GM23338 (cell line): ENCODE data around the gene SH3BGR. TPM values are rescaled to one million over a fixed set of nuclear protein-coding genes. Genes with fewer than 3 reads are reported as not detected.

Experiments
- ATAC-seq: fragments of 200-7000 bp; cut with Tn5 transposase; 3 replicates; pipeline ENCODE4 v1.9.1; 2020
- DNase-seq: peaks from one replicate; pipeline ENCODE4 v3.0.0-alpha.2; 2015; ENCODE audit warnings: low spot score
- H2AFZ ChIP-seq: fragments of 200-600 bp; sonication (generic); 2 replicates; pipeline ENCODE4 v1.8.0; 2016; ENCODE audit warnings: antibody characterized with exemption, mild to moderate bottlenecking, moderate library complexity
- H3F3A ChIP-seq: fragments of 200-600 bp; sonication (generic); replicated peaks from 2 replicates; pipeline ENCODE4 v1.8.0; 2017; ENCODE audit warnings: antibody characterized with exemption, mixed run types, low read depth
- H3K27ac ChIP-seq: fragments of 200-600 bp; sonication (generic); 2 replicates; pipeline ENCODE4 v1.6.1; 2016; ENCODE audit warnings: low read depth
- H3K27me3 ChIP-seq: fragments of 200-600 bp; sonication (generic); 2 replicates; pipeline ENCODE4 v1.8.0; 2016; ENCODE audit warnings: mild to moderate bottlenecking, mixed run types, moderate library complexity; ENCODE audit not compliant: insufficient read depth
- H3K36me3 ChIP-seq: fragments of 200-600 bp; sonication (generic); 2 replicates; pipeline ENCODE4 v1.8.0; 2016; ENCODE audit warnings: mild to moderate bottlenecking; ENCODE audit not compliant: insufficient read depth
- H3K4me1 ChIP-seq: fragments of 200-600 bp; sonication (generic); 2 replicates; pipeline ENCODE4 v1.8.0; 2016; ENCODE audit warnings: mild to moderate bottlenecking, moderate library complexity; ENCODE audit not compliant: insufficient read depth
- H3K4me2 ChIP-seq: fragments of 200-600 bp; sonication (generic); 2 replicates; pipeline ENCODE4 v1.7.1; 2017; ENCODE audit warnings: mixed run types
- H3K4me3 ChIP-seq: fragments of 200-600 bp; sonication (generic); 2 replicates; pipeline ENCODE4 v1.6.1; 2016; ENCODE audit warnings: mixed run types
- H3K79me2 ChIP-seq: fragments of 200-600 bp; sonication (generic); replicated peaks from 2 replicates; pipeline ENCODE4 v1.8.0; 2017; ENCODE audit warnings: mild to moderate bottlenecking; ENCODE audit not compliant: insufficient read depth
- H3K9me2 ChIP-seq: fragments of 200-600 bp; sonication (generic); 2 replicates; pipeline ENCODE4 v1.8.0; 2017; ENCODE audit not compliant: insufficient read depth
- H4K20me1 ChIP-seq: fragments of 200-600 bp; sonication (generic); replicated peaks from 2 replicates; pipeline ENCODE4 v1.8.0; 2017; ENCODE audit warnings: mild to moderate bottlenecking; ENCODE audit not compliant: insufficient read depth
- H3K27ac Mint-ChIP-seq: 2 replicates; pipeline ENCODE4 v1.8.0; 2020; ENCODE audit warnings: inconsistent platforms, mild to moderate bottlenecking, moderate library complexity, mixed read lengths
- H3K27me3 Mint-ChIP-seq: 3 replicates; pipeline ENCODE4 v1.8.0; 2022; ENCODE audit warnings: low read depth, mild to moderate bottlenecking, moderate library complexity, mixed read lengths, inconsistent platforms; ENCODE audit not compliant: insufficient read depth, poor library complexity
- H3K36me3 Mint-ChIP-seq: 3 replicates; pipeline ENCODE4 v1.8.0; 2021; ENCODE audit warnings: low read depth, mild to moderate bottlenecking, inconsistent platforms, moderate library complexity, mixed read lengths
- H3K4me1 Mint-ChIP-seq: 3 replicates; pipeline ENCODE4 v1.8.0; 2020; ENCODE audit warnings: mild to moderate bottlenecking, inconsistent platforms, mixed read lengths
- H3K4me3 Mint-ChIP-seq: 3 replicates; pipeline ENCODE4 v1.8.0; 2021; ENCODE audit warnings: moderate library complexity, mild to moderate bottlenecking, inconsistent platforms, mixed read lengths
- H3K9me3 Mint-ChIP-seq: 3 replicates; pipeline ENCODE4 v1.8.0; 2020; ENCODE audit warnings: moderate library complexity, mild to moderate bottlenecking, inconsistent platforms, mixed read lengths
- CREB1 ChIP-seq: fragments of 250-450 bp; sonication (Bioruptor Pico); IDR thresholded peaks from 2 replicates; pipeline ENCODE4 v1.5.0; 2020; ENCODE audit warnings: low read depth, mild to moderate bottlenecking, moderate library complexity
- ETS1 ChIP-seq: IDR thresholded peaks from 2 replicates; pipeline ENCODE4 v1.6.1; 2016; ENCODE audit warnings: antibody characterized with exemption
- EZH2phosphoT487 ChIP-seq: fragments of 200-600 bp; sonication (generic); IDR thresholded peaks from one replicate; pipeline ENCODE4 v1.8.1; 2018; ENCODE audit warnings: antibody characterized with exemption; ENCODE audit not compliant: unreplicated experiment
- JUNB ChIP-seq: IDR thresholded peaks from one replicate; pipeline ENCODE4 v1.6.1; 2016; ENCODE audit warnings: antibody characterized with exemption; ENCODE audit not compliant: unreplicated experiment
- NANOG ChIP-seq: IDR thresholded peaks from 2 replicates; pipeline ENCODE4 v1.6.1; 2016; ENCODE audit warnings: antibody characterized with exemption, borderline replicate concordance
- POLR2AphosphoS5 ChIP-seq: IDR thresholded peaks from 2 replicates; pipeline ENCODE4 v1.6.1; 2016; ENCODE audit warnings: antibody characterized with exemption, low read depth
- STAT1 ChIP-seq: IDR thresholded peaks from one replicate; pipeline ENCODE4 v1.6.1; 2016; ENCODE audit warnings: antibody characterized with exemption; ENCODE audit not compliant: unreplicated experiment
- ZNF114 ChIP-seq: fragments of 250-450 bp; sonication (Bioruptor Pico); IDR thresholded peaks from 2 replicates; pipeline ENCODE4 v1.5.0; 2020; ENCODE audit warnings: mild to moderate bottlenecking, moderate library complexity
- ZNF331 ChIP-seq: fragments of 250-450 bp; sonication (Bioruptor Pico); IDR thresholded peaks from 2 replicates; pipeline ENCODE4 v1.5.0; 2020; ENCODE audit warnings: low read depth, mild to moderate bottlenecking, moderate library complexity
- ZNF462 ChIP-seq: fragments of 250-450 bp; sonication (Bioruptor Pico); IDR thresholded peaks from 2 replicates; pipeline ENCODE4 v1.5.0; 2020; ENCODE audit warnings: mild to moderate bottlenecking, moderate library complexity
- polyA plus RNA-seq: library from polyadenylated mRNA; unstranded; fragments of >200 nt; fragmentation: Nextera tagmentation; extraction: Ambion mirVana; gene quantifications from 2 replicates; pipeline ENCODE4 v1.2.1, GENCODE V29; 2016
- total RNA-seq: library from RNA; depleted of rRNA; stranded (reverse); fragments of >200 nt; shearing (Covaris generic); gene quantifications from 2 replicates; pipeline ENCODE4 v1.2.3, GENCODE V29; 2014
- TF ChIP-seq, protein P1 (sequence below), 2 experiments: fragments of 200-600 bp in 1 of 2; sonication (generic) in 1 of 2; conservative IDR thresholded peaks; 2 replicates each; pipeline versions ENCODE4 v1.5.1 to v1.6.1; 2016 to 2017; ENCODE audit warnings: antibody characterized with exemption in 2 of 2, low read depth in 2 of 2, mild to moderate bottlenecking in 2 of 2, moderate library complexity in 1 of 2
- TF ChIP-seq, protein P2 (sequence below): IDR thresholded peaks from one replicate; pipeline ENCODE4 v1.6.1; 2018; ENCODE audit warnings: antibody characterized with exemption; ENCODE audit not compliant: unreplicated experiment

The SH3BGR gene
- total and polyA plus RNA-seq, 2 experiments from 2014 or later, result 5.9 to 18.9 TPM

DNA sequence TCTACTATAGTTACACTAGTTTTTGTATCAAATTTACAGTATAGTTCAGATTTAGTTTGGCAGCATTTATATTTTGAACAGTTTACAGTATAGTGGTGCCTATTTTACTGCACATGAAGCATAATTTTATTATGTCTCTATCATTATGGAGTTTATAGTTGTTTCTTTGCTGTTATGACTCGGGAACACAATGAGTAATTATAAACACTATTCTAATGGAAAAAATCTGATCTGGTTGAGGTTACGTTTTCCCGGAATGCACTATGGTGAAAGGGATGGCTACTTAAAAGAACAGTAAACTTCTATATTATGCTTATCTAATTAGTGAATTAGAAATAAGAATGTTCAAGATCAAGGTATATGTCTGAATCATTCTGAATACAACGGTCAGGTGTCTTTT lies 16.8 kb upstream of the SH3BGR start (continued):
- TF ChIP-seq, protein P1, sequence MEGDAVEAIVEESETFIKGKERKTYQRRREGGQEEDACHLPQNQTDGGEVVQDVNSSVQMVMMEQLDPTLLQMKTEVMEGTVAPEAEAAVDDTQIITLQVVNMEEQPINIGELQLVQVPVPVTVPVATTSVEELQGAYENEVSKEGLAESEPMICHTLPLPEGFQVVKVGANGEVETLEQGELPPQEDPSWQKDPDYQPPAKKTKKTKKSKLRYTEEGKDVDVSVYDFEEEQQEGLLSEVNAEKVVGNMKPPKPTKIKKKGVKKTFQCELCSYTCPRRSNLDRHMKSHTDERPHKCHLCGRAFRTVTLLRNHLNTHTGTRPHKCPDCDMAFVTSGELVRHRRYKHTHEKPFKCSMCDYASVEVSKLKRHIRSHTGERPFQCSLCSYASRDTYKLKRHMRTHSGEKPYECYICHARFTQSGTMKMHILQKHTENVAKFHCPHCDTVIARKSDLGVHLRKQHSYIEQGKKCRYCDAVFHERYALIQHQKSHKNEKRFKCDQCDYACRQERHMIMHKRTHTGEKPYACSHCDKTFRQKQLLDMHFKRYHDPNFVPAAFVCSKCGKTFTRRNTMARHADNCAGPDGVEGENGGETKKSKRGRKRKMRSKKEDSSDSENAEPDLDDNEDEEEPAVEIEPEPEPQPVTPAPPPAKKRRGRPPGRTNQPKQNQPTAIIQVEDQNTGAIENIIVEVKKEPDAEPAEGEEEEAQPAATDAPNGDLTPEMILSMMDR (conservative IDR thresholded peaks at IDR 0.05; ENCODE audit: low read depth in 2 of 2), result no peak
- no peak for TF ChIP-seq NANOG
- no peak for TF ChIP-seq ZNF114 (CRISPR knock-in tag)

GRCh38 chr21:39439232-39439631 lies 12.5 kb upstream of the SH3BGR start:
- no peak for ATAC-seq
- H3K4me2 ChIP-seq, result no peak overlapping the region
- no peak overlapping the region for H2AFZ ChIP-seq
- no peaks in the 10 kb centered on the region for H3K27me3 Mint-ChIP-seq
- H3K4me1 Mint-ChIP-seq, result peaks cover 6% of the 10 kb centered on the region; the same call in 2 of the 3 replicates
- H3F3A ChIP-seq, result no peaks in the 10 kb centered on the region
- H3K79me2 ChIP-seq, result no peaks in the 10 kb centered on the region
- no peaks in the 10 kb centered on the region for H3K36me3 Mint-ChIP-seq
- peaks cover 2% of the 10 kb centered on the region for H3K4me1 ChIP-seq
- H3K4me3 ChIP-seq, result no peak overlapping the region
- H3K4me3 Mint-ChIP-seq, result no peak overlapping the region
- DNase-seq, result no peak
- no peaks in the 10 kb centered on the region for H3K27me3 ChIP-seq
- H3K36me3 ChIP-seq, result no peaks in the 10 kb centered on the region
- H4K20me1 ChIP-seq, result no peaks in the 10 kb centered on the region
- H3K9me2 ChIP-seq, result no peaks in the 10 kb centered on the region
- H3K9me3 Mint-ChIP-seq, result no peaks in the 10 kb centered on the region
- no peak overlapping the region for H3K27ac ChIP-seq
- no peak overlapping the region for H3K27ac Mint-ChIP-seq
- TF ChIP-seq EZH2phosphoT487, result no peak
- no peak for TF ChIP-seq POLR2AphosphoS5
- TF ChIP-seq STAT1, result no peak
- TF ChIP-seq NANOG, result no peak
- TF ChIP-seq CREB1 (CRISPR knock-in tag), result no peak
- TF ChIP-seq ZNF331 (CRISPR knock-in tag), result no peak
- no peak for TF ChIP-seq ZNF114 (CRISPR knock-in tag)
- no peak for TF ChIP-seq ZNF462
- TF ChIP-seq, protein P2, sequence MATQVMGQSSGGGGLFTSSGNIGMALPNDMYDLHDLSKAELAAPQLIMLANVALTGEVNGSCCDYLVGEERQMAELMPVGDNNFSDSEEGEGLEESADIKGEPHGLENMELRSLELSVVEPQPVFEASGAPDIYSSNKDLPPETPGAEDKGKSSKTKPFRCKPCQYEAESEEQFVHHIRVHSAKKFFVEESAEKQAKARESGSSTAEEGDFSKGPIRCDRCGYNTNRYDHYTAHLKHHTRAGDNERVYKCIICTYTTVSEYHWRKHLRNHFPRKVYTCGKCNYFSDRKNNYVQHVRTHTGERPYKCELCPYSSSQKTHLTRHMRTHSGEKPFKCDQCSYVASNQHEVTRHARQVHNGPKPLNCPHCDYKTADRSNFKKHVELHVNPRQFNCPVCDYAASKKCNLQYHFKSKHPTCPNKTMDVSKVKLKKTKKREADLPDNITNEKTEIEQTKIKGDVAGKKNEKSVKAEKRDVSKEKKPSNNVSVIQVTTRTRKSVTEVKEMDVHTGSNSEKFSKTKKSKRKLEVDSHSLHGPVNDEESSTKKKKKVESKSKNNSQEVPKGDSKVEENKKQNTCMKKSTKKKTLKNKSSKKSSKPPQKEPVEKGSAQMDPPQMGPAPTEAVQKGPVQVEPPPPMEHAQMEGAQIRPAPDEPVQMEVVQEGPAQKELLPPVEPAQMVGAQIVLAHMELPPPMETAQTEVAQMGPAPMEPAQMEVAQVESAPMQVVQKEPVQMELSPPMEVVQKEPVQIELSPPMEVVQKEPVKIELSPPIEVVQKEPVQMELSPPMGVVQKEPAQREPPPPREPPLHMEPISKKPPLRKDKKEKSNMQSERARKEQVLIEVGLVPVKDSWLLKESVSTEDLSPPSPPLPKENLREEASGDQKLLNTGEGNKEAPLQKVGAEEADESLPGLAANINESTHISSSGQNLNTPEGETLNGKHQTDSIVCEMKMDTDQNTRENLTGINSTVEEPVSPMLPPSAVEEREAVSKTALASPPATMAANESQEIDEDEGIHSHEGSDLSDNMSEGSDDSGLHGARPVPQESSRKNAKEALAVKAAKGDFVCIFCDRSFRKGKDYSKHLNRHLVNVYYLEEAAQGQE, result no peak
- no peak for TF ChIP-seq JUNB
- no peak for TF ChIP-seq ETS1
